ENCODE results near the gene CTF1.

The CTF1 gene

DNA sequence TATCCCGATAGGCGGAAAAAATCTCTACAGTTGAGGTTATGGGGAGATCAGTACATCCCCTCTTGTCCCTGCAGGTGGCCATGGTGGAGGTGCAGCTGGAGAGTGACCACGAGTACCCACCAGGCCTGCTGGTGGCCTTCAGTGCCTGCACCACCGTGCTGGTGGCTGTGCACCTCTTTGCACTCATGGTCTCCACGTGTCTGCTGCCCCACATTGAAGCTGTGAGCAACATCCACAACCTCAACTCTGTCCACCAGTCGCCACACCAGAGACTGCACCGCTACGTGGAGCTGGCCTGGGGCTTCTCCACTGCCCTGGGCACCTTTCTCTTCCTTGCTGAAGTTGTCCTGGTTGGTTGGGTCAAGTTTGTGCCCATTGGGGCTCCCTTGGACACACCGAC lies 56.7 kb downstream of the CTF1 start:
- no peak for DNase-seq (ENCODE audit: low read depth in 2 of 3, low spot score in 1 of 3)
